ENCODE results near the gene GALNTL6.

DNA sequence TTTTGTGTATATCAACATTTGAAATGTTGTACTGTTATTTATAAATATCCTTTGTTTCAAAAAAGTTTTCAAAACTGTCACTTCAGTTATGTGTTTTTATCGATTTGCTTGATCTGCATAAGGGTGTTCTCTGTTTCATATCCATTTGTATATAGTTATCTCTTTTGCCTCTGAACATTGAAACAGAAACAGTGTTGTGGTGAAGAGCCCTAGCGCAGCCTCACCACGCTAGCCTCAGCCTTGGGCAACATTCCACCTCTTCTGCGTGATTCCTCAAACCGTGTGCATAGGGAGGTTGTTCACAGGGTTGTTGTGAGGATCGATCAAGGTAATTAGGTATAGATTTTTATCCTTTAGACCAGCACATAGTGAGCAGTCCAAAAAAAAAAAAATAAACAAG is 1068.4 kb downstream of the GALNTL6 start:
- TF ChIP-seq POLR2A (IDR thresholded peaks at IDR 0.05) (no peak), EP300 (IDR thresholded peaks at IDR 0.05) (no peak)
- TF ChIP-seq, protein P1, sequence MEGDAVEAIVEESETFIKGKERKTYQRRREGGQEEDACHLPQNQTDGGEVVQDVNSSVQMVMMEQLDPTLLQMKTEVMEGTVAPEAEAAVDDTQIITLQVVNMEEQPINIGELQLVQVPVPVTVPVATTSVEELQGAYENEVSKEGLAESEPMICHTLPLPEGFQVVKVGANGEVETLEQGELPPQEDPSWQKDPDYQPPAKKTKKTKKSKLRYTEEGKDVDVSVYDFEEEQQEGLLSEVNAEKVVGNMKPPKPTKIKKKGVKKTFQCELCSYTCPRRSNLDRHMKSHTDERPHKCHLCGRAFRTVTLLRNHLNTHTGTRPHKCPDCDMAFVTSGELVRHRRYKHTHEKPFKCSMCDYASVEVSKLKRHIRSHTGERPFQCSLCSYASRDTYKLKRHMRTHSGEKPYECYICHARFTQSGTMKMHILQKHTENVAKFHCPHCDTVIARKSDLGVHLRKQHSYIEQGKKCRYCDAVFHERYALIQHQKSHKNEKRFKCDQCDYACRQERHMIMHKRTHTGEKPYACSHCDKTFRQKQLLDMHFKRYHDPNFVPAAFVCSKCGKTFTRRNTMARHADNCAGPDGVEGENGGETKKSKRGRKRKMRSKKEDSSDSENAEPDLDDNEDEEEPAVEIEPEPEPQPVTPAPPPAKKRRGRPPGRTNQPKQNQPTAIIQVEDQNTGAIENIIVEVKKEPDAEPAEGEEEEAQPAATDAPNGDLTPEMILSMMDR (IDR thresholded peaks at IDR 0.05), result no peak
